Left ventricle myocardium inferior (tissue), 1 donor: ENCODE results near the gene DDX3X. TPM values are rescaled to one million over a fixed set of nuclear protein-coding genes. Genes with fewer than 3 reads are reported as not detected.
"Not testable (repeated sequence)": the region's sequence is repeated elsewhere in the genome, so short reads cannot be mapped to it uniquely, and the experiment has no call there.

Source experiments
- DNase-seq: peaks from one replicate; pipeline ENCODE4 v3.0.0-alpha.2; 2020
- H3K27ac ChIP-seq: fragments of 200-600 bp; replicated peaks from 2 replicates; pipeline ENCODE4 v1.8.0; 2021
- H3K27me3 ChIP-seq: fragments of 200-600 bp; 2 replicates; pipeline ENCODE4 v1.8.0; 2021; ENCODE audit warnings: low read depth
- H3K36me3 ChIP-seq: fragments of 200-600 bp; 2 replicates; pipeline ENCODE4 v1.8.0; 2021
- H3K4me1 ChIP-seq: fragments of 200-600 bp; 2 replicates; pipeline ENCODE4 v1.8.0; 2021
- H3K4me3 ChIP-seq: fragments of 200-600 bp; 2 replicates; pipeline ENCODE4 v1.8.0; 2021; ENCODE audit warnings: mild to moderate bottlenecking, moderate library complexity
- H3K9me3 ChIP-seq: fragments of 200-600 bp; replicated peaks from 2 replicates; pipeline ENCODE4 v1.8.0; 2021
- intact Hi-C: fragments of 100-400 bp; cut with micrococcal nuclease; formaldehyde crosslinking; loops from one replicate; pipeline ENCODE4 v1.11.0; 2022
- total RNA-seq: library from RNA; stranded (reverse); fragmentation: NEBNext Ultra II Directional; extraction: Animal tissue kit (Norgen Biotek cat#: 25700); gene quantifications from one replicate; pipeline ENCODE4 v1.2.1, GENCODE V29; 2021
- TF ChIP-seq, protein P1 (sequence below): fragments of 200-600 bp; IDR thresholded peaks from 2 replicates; pipeline ENCODE4 v1.8.0; 2021; ENCODE audit warnings: antibody characterized with exemption, mild to moderate bottlenecking, borderline replicate concordance
- donor health status: DM: no; HTN: yes; CAD: no; lungs with severe emphysema.

DDX3X gene
- total RNA-seq, 1 donor from 2014 or later = 138 TPM

DNA sequence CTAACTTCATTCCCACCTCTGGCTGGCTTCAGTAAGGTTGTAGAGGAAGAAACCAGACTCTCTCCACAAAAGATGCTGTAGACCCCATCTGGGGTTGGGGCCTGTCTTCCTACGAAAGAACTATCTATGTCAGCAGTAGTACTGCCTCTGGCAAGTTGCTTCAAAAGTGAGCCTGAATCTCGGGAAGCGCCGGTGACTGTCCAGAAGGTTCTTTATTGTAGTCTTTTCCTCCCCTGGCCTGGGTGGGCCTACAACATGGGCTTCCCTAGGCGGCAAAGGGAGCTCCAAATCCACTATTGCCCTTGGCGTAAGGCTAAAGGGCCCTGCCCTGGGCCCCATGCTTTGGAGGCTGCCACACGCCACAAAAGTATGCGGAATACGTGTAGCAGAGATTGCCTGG is 74.6 kb downstream of the DDX3X start:
- no peaks in the 10 kb centered on the region for H3K9me3 ChIP-seq
- TF ChIP-seq, protein P1, sequence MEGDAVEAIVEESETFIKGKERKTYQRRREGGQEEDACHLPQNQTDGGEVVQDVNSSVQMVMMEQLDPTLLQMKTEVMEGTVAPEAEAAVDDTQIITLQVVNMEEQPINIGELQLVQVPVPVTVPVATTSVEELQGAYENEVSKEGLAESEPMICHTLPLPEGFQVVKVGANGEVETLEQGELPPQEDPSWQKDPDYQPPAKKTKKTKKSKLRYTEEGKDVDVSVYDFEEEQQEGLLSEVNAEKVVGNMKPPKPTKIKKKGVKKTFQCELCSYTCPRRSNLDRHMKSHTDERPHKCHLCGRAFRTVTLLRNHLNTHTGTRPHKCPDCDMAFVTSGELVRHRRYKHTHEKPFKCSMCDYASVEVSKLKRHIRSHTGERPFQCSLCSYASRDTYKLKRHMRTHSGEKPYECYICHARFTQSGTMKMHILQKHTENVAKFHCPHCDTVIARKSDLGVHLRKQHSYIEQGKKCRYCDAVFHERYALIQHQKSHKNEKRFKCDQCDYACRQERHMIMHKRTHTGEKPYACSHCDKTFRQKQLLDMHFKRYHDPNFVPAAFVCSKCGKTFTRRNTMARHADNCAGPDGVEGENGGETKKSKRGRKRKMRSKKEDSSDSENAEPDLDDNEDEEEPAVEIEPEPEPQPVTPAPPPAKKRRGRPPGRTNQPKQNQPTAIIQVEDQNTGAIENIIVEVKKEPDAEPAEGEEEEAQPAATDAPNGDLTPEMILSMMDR = no peak
- H3K4me3 ChIP-seq = no peak overlapping the region
- H3K36me3 ChIP-seq = no peaks in the 10 kb centered on the region
- intact Hi-C loops = no loop called here
- no peaks in the 10 kb centered on the region for H3K27me3 ChIP-seq
- H3K4me1 ChIP-seq = no peaks in the 10 kb centered on the region
- no peak for DNase-seq
- H3K27ac ChIP-seq = no peak overlapping the region

DNA sequence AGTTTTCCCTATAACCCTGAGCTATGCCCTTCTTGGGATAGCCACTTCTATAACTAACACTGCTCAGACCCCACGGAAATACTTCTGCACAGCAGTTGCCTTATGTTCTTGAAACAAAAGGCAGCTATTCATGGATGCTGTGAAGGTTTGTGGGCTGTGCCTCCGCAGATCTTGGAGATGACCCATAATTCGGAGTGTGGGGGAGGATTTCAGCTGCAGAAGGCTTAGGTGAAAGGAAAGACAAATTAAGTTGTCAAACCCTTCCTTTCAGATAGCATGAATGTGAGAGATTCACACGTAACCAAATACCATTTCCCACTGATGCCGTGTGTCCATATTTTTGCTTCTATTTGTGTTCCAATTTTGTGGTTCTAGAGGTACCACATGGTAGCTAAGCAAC is 75.0 kb downstream of the DDX3X start:
- no peaks in the 10 kb centered on the region for H3K36me3 ChIP-seq

DNA sequence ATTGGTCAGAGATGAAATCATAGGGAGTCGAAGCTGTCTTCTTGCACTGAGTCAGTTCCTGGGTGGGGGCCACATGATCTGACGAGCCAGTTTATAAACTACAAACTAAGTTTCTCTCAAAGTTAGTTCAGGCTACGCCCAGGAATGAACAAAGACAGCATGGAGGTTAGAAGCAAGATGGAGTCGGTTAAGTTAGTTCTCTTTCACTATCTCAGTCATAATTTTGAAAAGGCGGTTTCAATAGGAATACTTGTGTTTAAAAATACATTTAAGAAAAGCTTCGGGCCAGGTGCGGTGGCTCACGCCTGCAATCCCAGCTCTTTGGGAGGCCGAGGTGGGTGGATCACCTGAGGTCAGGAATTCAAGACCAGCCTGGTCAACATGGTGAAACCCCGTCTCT is 77.3 kb downstream of the DDX3X start:
- H3K27ac ChIP-seq, intact Hi-C loops, H3K27me3 ChIP-seq, H3K4me1 ChIP-seq, H3K9me3 ChIP-seq, H3K4me3 ChIP-seq, H3K36me3 ChIP-seq, DNase-seq: not testable (repeated sequence)

More for the DNA sequence above, 75.0 kb downstream of the DDX3X start:
- no peak for DNase-seq
- Histone ChIP-seq H3K27me3 (no peaks in the 10 kb centered on the region), H3K27ac (no peak overlapping the region), H3K9me3 (no peaks in the 10 kb centered on the region), H3K4me3 (no peak overlapping the region), H3K4me1 (no peaks in the 10 kb centered on the region)
- intact Hi-C loops = no loop called here
- TF ChIP-seq, protein P1 = no peak

DNA sequence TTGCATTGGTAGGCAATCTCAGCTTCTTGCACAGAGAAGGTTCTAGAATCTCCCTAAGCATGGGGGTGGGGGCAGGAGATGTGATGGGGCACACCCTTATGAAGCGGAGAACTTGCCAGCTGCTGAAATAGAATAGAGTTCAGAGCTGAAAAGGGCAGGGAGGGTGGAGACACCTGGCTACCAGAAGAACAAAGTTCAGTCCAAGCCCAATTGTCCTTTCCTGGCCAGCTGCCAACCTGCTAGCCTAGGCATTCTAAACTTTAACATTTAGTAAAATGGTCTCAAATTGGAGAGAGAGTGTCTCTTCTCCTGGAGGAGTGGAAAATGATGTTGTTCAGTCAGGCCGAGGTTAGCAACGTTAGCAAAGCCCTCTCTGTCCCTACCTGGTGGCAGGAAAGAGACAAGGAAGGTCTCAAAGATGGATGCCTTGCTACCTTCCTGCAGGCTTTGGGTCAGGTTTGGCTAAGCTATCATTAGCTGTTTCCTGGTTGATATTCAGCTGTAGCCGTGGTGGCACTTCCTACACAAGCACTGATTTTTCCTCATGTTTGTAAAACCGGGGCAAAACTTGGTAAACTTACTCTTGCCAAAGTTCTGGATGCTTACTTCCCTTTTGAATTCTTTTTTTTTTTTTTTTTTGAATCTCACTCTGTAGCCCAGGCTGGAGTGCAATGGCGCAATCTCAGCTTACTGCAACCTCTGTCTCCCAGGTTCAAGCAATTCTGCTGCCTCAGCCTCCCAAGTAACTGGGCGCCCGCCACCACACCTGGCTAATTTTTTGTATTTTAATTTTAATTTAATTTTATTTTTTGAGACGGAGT is 78.5 kb downstream of the DDX3X start:
- intact Hi-C loops = no loop called here
- Histone ChIP-seq H3K9me3 (no peaks in the 10 kb centered on the region), H3K27ac (peak overlapping the region; percentile 44), H3K36me3 (no peaks in the 10 kb centered on the region), H3K4me3 (no peak overlapping the region), H3K4me1 (no peaks in the 10 kb centered on the region), H3K27me3 (no peaks in the 10 kb centered on the region)
- TF ChIP-seq, protein P1 = no peak
- DNase-seq = no peak

Other genes starting within 250 kb of the DDX3X start
- gene USP9X, start 248.7 kb upstream of the DDX3X start, total RNA-seq = 50.9 TPM
- gene NYX, start 113.2 kb downstream of the DDX3X start, total RNA-seq = not detected